ENCODE data around the gene LHX3.

DNA sequence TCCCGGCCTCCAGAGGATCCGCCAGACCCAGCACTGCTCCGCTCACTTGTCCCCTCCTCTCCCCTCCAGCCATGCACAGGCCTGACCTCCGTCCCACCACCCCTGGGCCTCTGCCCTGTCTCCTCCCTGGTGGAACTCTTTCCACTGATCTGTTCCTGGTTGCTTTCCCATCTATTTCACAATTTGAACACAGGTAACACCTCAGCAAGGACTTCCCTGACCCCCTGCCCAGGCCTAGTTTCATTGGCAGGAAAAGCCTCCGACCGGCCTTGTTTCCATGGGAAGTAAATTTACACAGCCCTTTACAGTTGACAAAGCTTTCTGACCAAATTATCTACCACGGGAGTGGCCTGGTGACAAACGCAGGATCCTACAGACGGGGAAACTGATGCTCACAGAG, 25.8 kb upstream of the LHX3 start:
- no peak for TF ChIP-seq CTCF (conservative IDR thresholded peaks at IDR 0.05)
- no peak for TF ChIP-seq EZH2 (IDR thresholded peaks at IDR 0.05; ENCODE audit: low read depth)

Measured in PC-9 (cell line).